Fibroblast of the aortic adventitia (primary cell): Measurements from ENCODE around the gene MSANTD1. TPM values are rescaled to one million over a fixed set of nuclear protein-coding genes. Genes with fewer than 3 reads are reported as not detected.

Experiments
- DNase-seq: peaks from one replicate; pipeline ENCODE4 v3.0.0-alpha.2; 2010; ENCODE audit warnings: low read depth
- H3K4me3 ChIP-seq: 2 replicates; pipeline ENCODE4 v1.5.1; 2011; ENCODE audit warnings: low read depth, mild to moderate bottlenecking, control low read depth, low read length, moderate library complexity
- total RNA-seq: library from RNA; depleted of rRNA; stranded (reverse); fragments of >200 nt; gene quantifications from 2 replicates; pipeline ENCODE4 v1.2.3, GENCODE V29; 2012; ENCODE audit warnings: low replicate concordance
- TF ChIP-seq, protein P1 (sequence below): IDR thresholded peaks from 2 replicates; pipeline ENCODE4 v1.5.1; 2011; ENCODE audit warnings: mild to moderate bottlenecking, low read length, control low read depth, inconsistent platforms; ENCODE audit not compliant: insufficient read depth

Gene MSANTD1
- total RNA-seq, 1 donor = 0.63 TPM

DNA sequence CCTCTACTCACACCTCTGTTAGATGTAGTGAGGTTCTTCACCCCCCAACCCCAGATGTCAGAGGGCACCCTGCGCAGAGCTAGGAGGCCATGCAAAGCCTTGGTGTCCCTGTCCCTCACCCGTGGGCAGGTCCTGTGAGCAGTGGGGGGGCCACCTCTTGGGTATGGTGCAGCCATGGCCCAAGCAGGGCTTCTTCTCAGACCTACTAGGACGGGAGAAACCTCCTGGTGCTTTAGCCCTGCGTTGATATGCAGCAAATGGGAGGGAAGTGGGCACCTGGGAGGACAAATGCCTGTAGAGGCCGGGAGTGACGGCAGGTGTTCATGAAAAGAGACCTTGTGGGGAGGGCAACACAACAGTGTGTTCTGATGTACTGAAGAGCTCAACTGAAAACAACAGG is 38.5 kb upstream of the MSANTD1 start:
- no peak overlapping the region for H3K4me3 ChIP-seq
- TF ChIP-seq, protein P1, sequence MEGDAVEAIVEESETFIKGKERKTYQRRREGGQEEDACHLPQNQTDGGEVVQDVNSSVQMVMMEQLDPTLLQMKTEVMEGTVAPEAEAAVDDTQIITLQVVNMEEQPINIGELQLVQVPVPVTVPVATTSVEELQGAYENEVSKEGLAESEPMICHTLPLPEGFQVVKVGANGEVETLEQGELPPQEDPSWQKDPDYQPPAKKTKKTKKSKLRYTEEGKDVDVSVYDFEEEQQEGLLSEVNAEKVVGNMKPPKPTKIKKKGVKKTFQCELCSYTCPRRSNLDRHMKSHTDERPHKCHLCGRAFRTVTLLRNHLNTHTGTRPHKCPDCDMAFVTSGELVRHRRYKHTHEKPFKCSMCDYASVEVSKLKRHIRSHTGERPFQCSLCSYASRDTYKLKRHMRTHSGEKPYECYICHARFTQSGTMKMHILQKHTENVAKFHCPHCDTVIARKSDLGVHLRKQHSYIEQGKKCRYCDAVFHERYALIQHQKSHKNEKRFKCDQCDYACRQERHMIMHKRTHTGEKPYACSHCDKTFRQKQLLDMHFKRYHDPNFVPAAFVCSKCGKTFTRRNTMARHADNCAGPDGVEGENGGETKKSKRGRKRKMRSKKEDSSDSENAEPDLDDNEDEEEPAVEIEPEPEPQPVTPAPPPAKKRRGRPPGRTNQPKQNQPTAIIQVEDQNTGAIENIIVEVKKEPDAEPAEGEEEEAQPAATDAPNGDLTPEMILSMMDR = no peak
- DNase-seq = no peak

DNA sequence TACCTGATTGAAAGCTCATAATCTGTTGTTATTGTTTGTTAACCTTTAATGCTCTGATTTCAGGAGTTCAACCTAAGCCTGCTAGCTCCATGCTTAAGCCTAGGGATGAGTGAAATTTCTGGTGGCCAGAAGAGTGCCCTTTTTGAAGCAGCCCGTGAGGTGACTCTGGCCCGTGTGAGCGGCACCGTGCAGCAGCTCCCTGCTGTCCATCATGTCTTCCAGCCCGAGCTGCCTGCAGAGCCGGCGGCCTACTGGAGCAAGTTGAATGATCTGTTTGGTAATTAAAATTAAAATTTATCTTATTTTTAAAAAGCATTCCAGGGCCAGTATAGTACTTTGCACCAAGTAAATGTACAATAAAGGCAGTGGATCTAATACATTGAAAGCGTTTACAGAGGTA is 37.1 kb upstream of the MSANTD1 start:
- TF ChIP-seq, protein P1 = no peak
- no peak for DNase-seq
- H3K4me3 ChIP-seq = no peak overlapping the region

DNA sequence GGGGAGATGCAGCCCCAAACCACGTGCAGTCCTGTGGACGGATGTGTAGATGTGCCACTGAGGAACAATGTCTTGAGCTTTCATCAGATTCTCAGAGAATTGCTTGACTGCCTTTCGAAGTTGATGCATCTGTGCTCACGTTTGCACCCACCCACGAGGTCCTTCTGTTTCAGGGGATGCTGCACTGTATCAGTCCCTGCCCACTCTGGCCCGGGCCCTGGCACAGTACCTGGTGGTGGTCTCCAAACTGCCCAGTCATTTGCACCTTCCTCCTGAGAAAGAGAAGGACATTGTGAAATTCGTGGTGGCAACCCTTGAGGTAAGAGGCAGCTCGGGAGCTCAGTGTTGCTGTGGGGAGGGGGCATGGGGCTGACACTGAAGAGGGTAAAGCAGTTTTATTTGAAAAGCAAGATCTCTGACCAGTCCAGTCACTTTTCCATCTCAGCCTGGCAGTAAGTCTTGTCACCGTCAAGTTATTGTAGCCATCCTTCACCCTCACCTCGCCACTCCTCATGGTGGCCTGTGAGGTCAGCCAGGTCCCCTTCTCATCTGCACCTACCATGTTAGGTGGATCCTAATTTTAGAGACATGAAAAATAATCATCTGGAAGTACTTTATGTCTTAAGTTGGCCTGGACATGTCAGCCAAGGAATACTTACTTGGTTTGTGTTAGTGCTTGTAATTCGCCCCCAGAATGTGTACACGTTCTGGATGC is 36.4 kb upstream of the MSANTD1 start:
- TF ChIP-seq, protein P1 = no peak
- no peak for DNase-seq

DNA sequence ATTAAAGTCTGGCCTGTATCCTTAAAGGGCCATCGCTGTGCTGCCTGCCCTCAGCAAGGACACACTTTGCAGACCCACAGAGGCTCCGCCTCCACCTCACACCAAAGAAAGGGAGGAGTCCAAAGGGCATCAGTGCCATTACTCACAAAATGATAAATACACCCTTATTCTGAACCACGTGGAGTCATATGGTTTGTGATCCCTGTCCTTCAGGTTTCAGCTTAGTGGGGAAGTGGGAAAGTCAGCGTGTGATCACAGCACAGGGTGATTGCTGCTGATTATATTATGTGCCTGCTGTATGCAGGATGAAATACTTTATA is 35.9 kb upstream of the MSANTD1 start:
- H3K4me3 ChIP-seq = no peak overlapping the region
- DNase-seq = no peak
- TF ChIP-seq, protein P1 = no peak

More for the DNA sequence above, 36.4 kb upstream of the MSANTD1 start:
- no peak overlapping the region for H3K4me3 ChIP-seq

DNA sequence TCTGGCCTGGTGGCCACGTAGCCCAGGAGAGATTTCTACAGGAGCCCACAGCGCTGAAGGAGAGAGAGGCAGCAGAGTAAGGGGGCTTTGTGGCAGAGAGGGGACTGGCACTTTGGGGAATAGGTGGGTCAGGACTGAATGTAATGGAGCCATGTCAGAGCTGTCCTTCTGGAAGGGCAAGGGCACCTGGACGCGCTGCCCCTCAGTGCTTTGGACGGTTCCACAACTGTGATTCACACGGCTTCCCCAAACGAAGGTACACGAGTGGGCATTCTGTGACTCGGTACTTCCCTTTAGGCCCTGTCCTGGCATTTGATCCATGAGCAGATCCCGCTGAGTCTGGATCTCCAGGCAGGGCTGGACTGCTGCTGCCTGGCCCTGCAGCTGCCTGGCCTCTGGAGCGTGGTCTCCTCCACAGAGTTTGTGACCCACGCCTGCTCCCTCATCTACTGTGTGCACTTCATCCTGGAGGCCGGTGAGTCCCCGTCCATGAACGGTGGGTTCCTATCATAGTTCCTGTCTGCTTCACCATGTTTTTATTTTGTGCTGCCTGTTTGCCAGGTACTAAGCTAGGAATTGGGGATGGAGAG is 35.2 kb upstream of the MSANTD1 start:
- TF ChIP-seq, protein P1 = no peak
- no peak overlapping the region for H3K4me3 ChIP-seq

DNA sequence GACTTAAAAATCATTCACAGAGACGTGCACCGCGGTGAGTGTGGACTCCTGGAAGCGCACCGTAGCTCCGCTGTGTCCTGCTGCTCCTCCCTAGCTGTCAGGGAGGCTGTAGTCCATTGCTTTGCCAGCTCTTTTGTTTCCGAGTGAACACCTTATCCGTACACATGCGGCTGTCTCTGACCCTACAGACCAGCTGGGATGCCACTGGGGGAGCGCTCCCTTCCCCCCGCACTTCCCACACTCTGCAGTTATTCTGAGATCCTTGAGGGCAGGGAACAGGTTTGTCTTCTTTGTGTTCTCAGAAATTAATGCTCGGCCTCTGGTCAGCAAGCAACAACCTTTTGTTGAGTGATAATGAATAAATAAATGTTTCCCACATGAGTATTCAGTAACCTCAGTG is 33.7 kb upstream of the MSANTD1 start:
- H3K4me3 ChIP-seq = no peak overlapping the region
- TF ChIP-seq, protein P1 = no peak
- DNase-seq = no peak

More for the DNA sequence above, 35.2 kb upstream of the MSANTD1 start:
- DNase-seq = no peak
